IMR-90 (cell line): ENCODE measurements around the gene SCAF11. TPM values are rescaled to one million over a fixed set of nuclear protein-coding genes. Genes with fewer than 3 reads are reported as not detected.

Experiments used
- ATAC-seq: fragments of 200-7000 bp; cut with Tn5 transposase; 2 replicates; pipeline ENCODE4 v1.9.1; 2020; ENCODE audit warnings: low read depth, mild to moderate bottlenecking, moderate library complexity
- BruUV-seq: library from RNA; stranded (reverse); fragments of 400-500 nt; replicated peaks from 2 replicates; lab custom pipeline; 2021; lab: Mats Ljungman, UMichigan
- CTCF ChIA-PET: fragments of 300-600 bp; formaldehyde crosslinking; extraction: SDS; loops from one replicate; lab custom pipeline; 2021; ENCODE audit warnings: antibody characterized with exemption; lab: Yijun Ruan, JAX
- POLR2A ChIA-PET: fragments of 300-600 bp; sonication (Branson Sonifier 250); formaldehyde crosslinking; loops from one replicate; lab custom pipeline; 2022; ENCODE audit warnings: antibody characterized with exemption; ENCODE audit not compliant: unreplicated experiment; lab: Charles Lee
- DNase-seq: peaks from one replicate; pipeline ENCODE4 v3.0.0; 2013
- H2AFZ ChIP-seq: replicated peaks from 2 replicates; pipeline ENCODE3; 2013; ENCODE audit warnings: low read length, mild to moderate bottlenecking; ENCODE audit not compliant: poor library complexity
- H2AK5ac ChIP-seq: 2 replicates; pipeline ENCODE4 v1.6.1; 2013; ENCODE audit warnings: low read depth, low read length, inconsistent platforms
- H2AK9ac ChIP-seq: replicated peaks from 2 replicates; pipeline ENCODE3; 2013; ENCODE audit warnings: mild to moderate bottlenecking, low read depth, low read length, moderate library complexity; ENCODE audit not compliant: poor library complexity
- H2BK120ac ChIP-seq: 2 replicates; pipeline ENCODE4 v1.6.1; 2013; ENCODE audit warnings: low read depth, low read length, inconsistent platforms
- H2BK15ac ChIP-seq: 3 replicates; pipeline ENCODE4 v1.6.1; 2013; ENCODE audit warnings: low read depth, low read length, inconsistent platforms
- H2BK20ac ChIP-seq: 2 replicates; pipeline ENCODE4 v1.6.1; 2013; ENCODE audit warnings: low read depth, mild to moderate bottlenecking, inconsistent platforms, low read length, moderate library complexity
- H2BK5ac ChIP-seq: 2 replicates; pipeline ENCODE4 v1.6.1; 2013; ENCODE audit warnings: mild to moderate bottlenecking, low read depth, low read length, inconsistent platforms; ENCODE audit not compliant: poor library complexity, severe bottlenecking
- H3K14ac ChIP-seq: replicated peaks from 2 replicates; pipeline ENCODE4 v1.6.1; 2013; ENCODE audit warnings: low read depth, low read length, inconsistent platforms
- H3K18ac ChIP-seq: 2 replicates; pipeline ENCODE4 v1.6.1; 2013; ENCODE audit warnings: low read depth, low read length, control low read depth
- H3K23ac ChIP-seq: 2 replicates; pipeline ENCODE4 v1.6.1; 2013; ENCODE audit warnings: low read depth, low read length, inconsistent platforms
- H3K27ac ChIP-seq: 2 replicates; pipeline ENCODE4 v1.5.1; 2013; ENCODE audit warnings: mild to moderate bottlenecking, control low read depth, low read length; ENCODE audit not compliant: insufficient read depth
- H3K27me3 ChIP-seq: 2 replicates; pipeline ENCODE4 v1.6.1; 2013; ENCODE audit warnings: low read length; ENCODE audit not compliant: control insufficient read depth, insufficient read depth
- H3K36me3 ChIP-seq: 2 replicates; pipeline ENCODE4 v1.6.1; 2013; ENCODE audit warnings: low read length, mixed read lengths; ENCODE audit not compliant: control insufficient read depth, insufficient read depth
- H3K4ac ChIP-seq: 2 replicates; pipeline ENCODE4 v1.6.1; 2013; ENCODE audit warnings: low read depth, low read length, inconsistent platforms
- H3K4me1 ChIP-seq: 2 replicates; pipeline ENCODE4 v1.6.1; 2013; ENCODE audit warnings: low read length, mixed read lengths; ENCODE audit not compliant: control insufficient read depth, insufficient read depth
- H3K4me2 ChIP-seq: 2 replicates; pipeline ENCODE4 v1.6.1; 2013; ENCODE audit warnings: low read depth, mild to moderate bottlenecking, control low read depth, low read length, moderate library complexity
- H3K4me3 ChIP-seq: 2 replicates; pipeline ENCODE4 v1.5.1; 2013; ENCODE audit warnings: low read depth, mild to moderate bottlenecking, control low read depth, low read length, moderate library complexity; ENCODE audit not compliant: insufficient read depth
- H3K56ac ChIP-seq: 2 replicates; pipeline ENCODE4 v1.6.1; 2013; ENCODE audit warnings: low read length, inconsistent platforms; ENCODE audit not compliant: insufficient read depth; ENCODE audit errors: extremely low read depth
- H3K79me1 ChIP-seq, 2 experiments: 2 replicates each; pipeline ENCODE4 v1.6.1; 2013; ENCODE audit warnings: low read length in 2 of 2, inconsistent platforms in 1 of 2, low read depth in 1 of 2
- H3K9ac ChIP-seq: 2 replicates; pipeline ENCODE4 v1.6.1; 2013; ENCODE audit warnings: low read depth, low read length, control low read depth
- H3K9me1 ChIP-seq: 2 replicates; pipeline ENCODE4 v1.6.1; 2013; ENCODE audit warnings: low read length, inconsistent platforms; ENCODE audit not compliant: insufficient read depth
- H3K9me3 ChIP-seq: 2 replicates; pipeline ENCODE4 v1.6.1; 2013; ENCODE audit warnings: low read length; ENCODE audit not compliant: control insufficient read depth, insufficient read depth
- H4K20me1 ChIP-seq: 2 replicates; pipeline ENCODE4 v1.6.1; 2013; ENCODE audit warnings: low read length, inconsistent platforms; ENCODE audit not compliant: insufficient read depth
- H4K5ac ChIP-seq: 2 replicates; pipeline ENCODE4 v1.6.1; 2013; ENCODE audit warnings: mild to moderate bottlenecking, low read depth, low read length, control low read depth
- H4K8ac ChIP-seq, 2 experiments: 2 replicates each; pipeline ENCODE4 v1.6.1; 2013; ENCODE audit warnings: low read depth in 2 of 2, low read length in 2 of 2, control low read depth in 1 of 2, inconsistent platforms in 1 of 2
- H4K91ac ChIP-seq: 2 replicates; pipeline ENCODE4 v1.6.1; 2013; ENCODE audit warnings: low read depth, low read length, inconsistent platforms; ENCODE audit not compliant: insufficient read depth
- BHLHE40 ChIP-seq: fragments of 150-350 bp; IDR thresholded peaks from 2 replicates; pipeline ENCODE4 v1.6.1; 2016; ENCODE audit warnings: mild to moderate bottlenecking, low read depth, low read length
- CEBPB ChIP-seq: IDR thresholded peaks from 2 replicates; pipeline ENCODE4 v1.6.1; 2012; ENCODE audit warnings: low read depth, low read length, improper control_type of control experiment
- CHD1 ChIP-seq: IDR thresholded peaks from 2 replicates; pipeline ENCODE4 v1.6.1; 2012; ENCODE audit warnings: low read depth, low read length, improper control_type of control experiment
- FOS ChIP-seq: fragments of 150-350 bp; IDR thresholded peaks from 2 replicates; pipeline ENCODE4 v1.6.1; 2016; ENCODE audit warnings: low read depth, low read length
- MAFK ChIP-seq: IDR thresholded peaks from 2 replicates; pipeline ENCODE4 v1.6.1; 2012; ENCODE audit warnings: low read depth, low read length, improper control_type of control experiment
- MAZ ChIP-seq: IDR thresholded peaks from 2 replicates; pipeline ENCODE4 v1.6.1; 2012; ENCODE audit warnings: low read depth, mild to moderate bottlenecking, low read length, improper control_type of control experiment, moderate library complexity, borderline replicate concordance
- MXI1 ChIP-seq: IDR thresholded peaks from 2 replicates; pipeline ENCODE4 v1.6.1; 2012; ENCODE audit warnings: low read depth, mild to moderate bottlenecking, low read length, moderate library complexity, borderline replicate concordance
- NFE2L2 ChIP-seq: fragments of 150-350 bp; IDR thresholded peaks from 2 replicates; pipeline ENCODE4 v1.6.1; 2016; ENCODE audit warnings: low read depth, mild to moderate bottlenecking, low read length
- POLR2A ChIP-seq: IDR thresholded peaks from 2 replicates; pipeline ENCODE4 v1.6.1; 2012; ENCODE audit warnings: mild to moderate bottlenecking, low read depth, low read length
- RAD21 ChIP-seq: IDR thresholded peaks from 2 replicates; pipeline ENCODE4 v1.6.1; 2012; ENCODE audit warnings: low read length, improper control_type of control experiment
- RCOR1 ChIP-seq: IDR thresholded peaks from 2 replicates; pipeline ENCODE4 v1.6.1; 2012; ENCODE audit warnings: mild to moderate bottlenecking, low read length, improper control_type of control experiment; ENCODE audit not compliant: insufficient replicate concordance
- RFX5 ChIP-seq: IDR thresholded peaks from 2 replicates; pipeline ENCODE4 v1.8.0; 2012; ENCODE audit warnings: low read depth, mild to moderate bottlenecking, low read length, moderate library complexity
- SMC3 ChIP-seq: fragments of 150-350 bp; IDR thresholded peaks from 2 replicates; pipeline ENCODE4 v1.6.1; 2016; ENCODE audit warnings: low read depth, mild to moderate bottlenecking, antibody characterized with exemption, low read length, moderate library complexity
- WGBS, 2 experiments: methylation state at CpG; one replicate each; pipeline versions ENCODE4 v1.1.5 to v1.1.7; 2013; ENCODE audit warnings: missing lambda C conversion rate in 2 of 2; ENCODE audit not compliant: insufficient read length in 1 of 2; ENCODE audit errors: extremely low coverage in 2 of 2; 5-methylcytosine and 5-hydroxymethylcytosine counted together
- dilution Hi-C: fragments of 300-500 bp; cut with HindIII; formaldehyde crosslinking; loops from one replicate; pipeline ENCODE4 v1.14.3; 2018; ENCODE audit warnings: low sequenced_read_pairs; ENCODE audit not compliant: unreplicated experiment
- in situ Hi-C: fragments of 300-500 bp; cut with MboI; formaldehyde crosslinking; loops from 3 replicates; pipeline ENCODE4 v1.14.3; 2019; ENCODE audit warnings: low sequenced_read_pairs, inconsistent platforms, mixed read lengths
- intact Hi-C: fragments of 100-400 bp; cut with micrococcal nuclease; formaldehyde crosslinking; loops from 2 replicates; pipeline ENCODE4 v1.10.0; 2022
- polyA plus RNA-seq, 3 experiments: library from polyadenylated mRNA; depleted of rRNA; stranded (reverse); fragments of >200 nt; gene quantifications; 2 replicates each; pipeline ENCODE4 v1.2.3, GENCODE V29; 2012; ENCODE audit warnings: low replicate concordance in 1 of 3
- total RNA-seq: library from RNA; depleted of rRNA; stranded (reverse); fragments of >200 nt; gene quantifications from 2 replicates; pipeline ENCODE4 v1.2.3, GENCODE V29; 2012
- TF ChIP-seq, protein P1 (sequence below): fragments of 150-350 bp; IDR thresholded peaks from 2 replicates; pipeline ENCODE4 v1.6.1; 2016; ENCODE audit warnings: low read depth, mild to moderate bottlenecking, low read length, moderate library complexity, borderline replicate concordance
- TF ChIP-seq, protein P2 (sequence below): conservative IDR thresholded peaks from 2 replicates; pipeline ENCODE4 v1.5.1; 2012; ENCODE audit warnings: mild to moderate bottlenecking, low read depth, low read length, improper control_type of control experiment
- TF ChIP-seq, protein P3 (sequence below): fragments of 150-350 bp; IDR thresholded peaks from 2 replicates; pipeline ENCODE4 v1.6.1; 2017; ENCODE audit warnings: mild to moderate bottlenecking, antibody characterized with exemption, low read length, low read depth

Gene SCAF11
- total and polyA plus RNA-seq, 2 of the 4 experiments (the other 2 are of a cell fraction), result 33.9 to 70.4 TPM

DNA sequence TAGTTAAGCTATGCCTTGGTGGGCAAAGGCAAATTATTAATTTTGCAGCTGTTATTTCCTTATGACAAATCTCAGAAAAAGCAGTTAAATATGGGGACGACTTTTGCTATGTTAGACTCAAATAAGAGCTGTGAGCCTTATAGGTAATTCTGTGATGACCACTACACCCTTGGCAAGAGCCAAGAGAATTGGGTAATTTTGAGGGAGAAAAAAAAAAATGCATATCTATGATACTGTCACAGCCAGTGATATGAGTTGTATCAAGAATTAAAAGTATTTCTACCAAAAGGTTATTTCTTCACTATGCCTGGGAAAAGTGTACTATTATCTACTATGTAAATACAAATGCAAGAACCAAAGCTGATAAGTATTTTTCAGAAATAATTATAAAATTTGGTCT is 43.9 kb downstream of the SCAF11 start:
- Histone ChIP-seq H3K4ac (no peak overlapping the region), H3K79me1 (peaks cover 4 to 41% of the 10 kb centered on the region in 2 experiments; a peak in 3 of 4 replicates), H3K14ac (no peak overlapping the region), H3K4me3 (no peak overlapping the region), H3K18ac (no peak overlapping the region), H3K27ac (no peak overlapping the region), H4K8ac (no peak overlapping the region), H4K20me1 (peaks cover 9% of the 10 kb centered on the region), H3K27me3 (no peaks in the 10 kb centered on the region), H2AK9ac (no peak overlapping the region), H3K9me1 (peaks cover 4% of the 10 kb centered on the region), H2BK15ac (no peak overlapping the region), H4K91ac (no peak overlapping the region), H4K5ac (no peak overlapping the region), H2AFZ (no peak overlapping the region), H2BK120ac (no peak overlapping the region), H2AK5ac (no peak overlapping the region), H3K9me3 (no peaks in the 10 kb centered on the region), H3K9ac (no peak overlapping the region), H3K4me1 (peaks cover 8% of the 10 kb centered on the region), H3K4me2 (no peak overlapping the region), H2BK5ac (no peak overlapping the region), H3K23ac (no peak overlapping the region), H2BK20ac (no peak overlapping the region), H3K56ac (no peak overlapping the region), H3K36me3 (peaks cover 14% of the 10 kb centered on the region)
- DNase-seq (no peak), ATAC-seq (no peak)
- TF ChIP-seq, protein P1, sequence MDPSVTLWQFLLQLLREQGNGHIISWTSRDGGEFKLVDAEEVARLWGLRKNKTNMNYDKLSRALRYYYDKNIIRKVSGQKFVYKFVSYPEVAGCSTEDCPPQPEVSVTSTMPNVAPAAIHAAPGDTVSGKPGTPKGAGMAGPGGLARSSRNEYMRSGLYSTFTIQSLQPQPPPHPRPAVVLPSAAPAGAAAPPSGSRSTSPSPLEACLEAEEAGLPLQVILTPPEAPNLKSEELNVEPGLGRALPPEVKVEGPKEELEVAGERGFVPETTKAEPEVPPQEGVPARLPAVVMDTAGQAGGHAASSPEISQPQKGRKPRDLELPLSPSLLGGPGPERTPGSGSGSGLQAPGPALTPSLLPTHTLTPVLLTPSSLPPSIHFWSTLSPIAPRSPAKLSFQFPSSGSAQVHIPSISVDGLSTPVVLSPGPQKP, result no peak
- TF ChIP-seq CEBPB, result no peak
- TF ChIP-seq MXI1, result no peak
- TF ChIP-seq POLR2A, result no peak
- no peak for TF ChIP-seq RFX5
- TF ChIP-seq RCOR1, result no peak
- TF ChIP-seq, protein P2, sequence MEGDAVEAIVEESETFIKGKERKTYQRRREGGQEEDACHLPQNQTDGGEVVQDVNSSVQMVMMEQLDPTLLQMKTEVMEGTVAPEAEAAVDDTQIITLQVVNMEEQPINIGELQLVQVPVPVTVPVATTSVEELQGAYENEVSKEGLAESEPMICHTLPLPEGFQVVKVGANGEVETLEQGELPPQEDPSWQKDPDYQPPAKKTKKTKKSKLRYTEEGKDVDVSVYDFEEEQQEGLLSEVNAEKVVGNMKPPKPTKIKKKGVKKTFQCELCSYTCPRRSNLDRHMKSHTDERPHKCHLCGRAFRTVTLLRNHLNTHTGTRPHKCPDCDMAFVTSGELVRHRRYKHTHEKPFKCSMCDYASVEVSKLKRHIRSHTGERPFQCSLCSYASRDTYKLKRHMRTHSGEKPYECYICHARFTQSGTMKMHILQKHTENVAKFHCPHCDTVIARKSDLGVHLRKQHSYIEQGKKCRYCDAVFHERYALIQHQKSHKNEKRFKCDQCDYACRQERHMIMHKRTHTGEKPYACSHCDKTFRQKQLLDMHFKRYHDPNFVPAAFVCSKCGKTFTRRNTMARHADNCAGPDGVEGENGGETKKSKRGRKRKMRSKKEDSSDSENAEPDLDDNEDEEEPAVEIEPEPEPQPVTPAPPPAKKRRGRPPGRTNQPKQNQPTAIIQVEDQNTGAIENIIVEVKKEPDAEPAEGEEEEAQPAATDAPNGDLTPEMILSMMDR, result no peak
- TF ChIP-seq MAZ, result no peak
- TF ChIP-seq, protein P3, sequence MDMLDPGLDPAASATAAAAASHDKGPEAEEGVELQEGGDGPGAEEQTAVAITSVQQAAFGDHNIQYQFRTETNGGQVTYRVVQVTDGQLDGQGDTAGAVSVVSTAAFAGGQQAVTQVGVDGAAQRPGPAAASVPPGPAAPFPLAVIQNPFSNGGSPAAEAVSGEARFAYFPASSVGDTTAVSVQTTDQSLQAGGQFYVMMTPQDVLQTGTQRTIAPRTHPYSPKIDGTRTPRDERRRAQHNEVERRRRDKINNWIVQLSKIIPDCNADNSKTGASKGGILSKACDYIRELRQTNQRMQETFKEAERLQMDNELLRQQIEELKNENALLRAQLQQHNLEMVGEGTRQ, result no peak
- TF ChIP-seq FOS, result no peak
- TF ChIP-seq NFE2L2, result no peak
- no peak for TF ChIP-seq SMC3
- no peak for TF ChIP-seq CHD1
- no peak for TF ChIP-seq MAFK
- no peak for TF ChIP-seq BHLHE40
- no peak for TF ChIP-seq RAD21
- dilution Hi-C loops (no loop called here), in situ Hi-C loops (no loop called here), intact Hi-C loops (no loop called here)
- WGBS, 2 experiments, result no CpG with 5 or more reads among the region's 1 CpG
- POLR2A ChIA-PET, result no interaction called here
- BruUV-seq, result no TSS peak
- CTCF ChIA-PET, result no interaction called here
